ENCODE measurements around the gene SLC37A4.

GRCh38 chr11:119030029-119030328, 698 bp downstream of the SLC37A4 start:
- no peak for TF ChIP-seq POLR2A (IDR thresholded peaks at IDR 0.05)
- no peak for TF ChIP-seq CTCF (IDR thresholded peaks at IDR 0.05)
